Right hindlimb (tissue), 1 donor: Measurements from ENCODE around the gene HINT3.
A peak's percentile ranks its signal among the peaks of the same experiment; 100 is the strongest.
"Not testable (repeated sequence)": the region's sequence is repeated elsewhere in the genome, so short reads cannot be mapped to it uniquely, and the experiment has no call there.

Source experiments
- DNase-seq: peaks from one replicate; pipeline ENCODE4 v3.0.0-alpha.2; 2018

The HINT3 gene

DNA sequence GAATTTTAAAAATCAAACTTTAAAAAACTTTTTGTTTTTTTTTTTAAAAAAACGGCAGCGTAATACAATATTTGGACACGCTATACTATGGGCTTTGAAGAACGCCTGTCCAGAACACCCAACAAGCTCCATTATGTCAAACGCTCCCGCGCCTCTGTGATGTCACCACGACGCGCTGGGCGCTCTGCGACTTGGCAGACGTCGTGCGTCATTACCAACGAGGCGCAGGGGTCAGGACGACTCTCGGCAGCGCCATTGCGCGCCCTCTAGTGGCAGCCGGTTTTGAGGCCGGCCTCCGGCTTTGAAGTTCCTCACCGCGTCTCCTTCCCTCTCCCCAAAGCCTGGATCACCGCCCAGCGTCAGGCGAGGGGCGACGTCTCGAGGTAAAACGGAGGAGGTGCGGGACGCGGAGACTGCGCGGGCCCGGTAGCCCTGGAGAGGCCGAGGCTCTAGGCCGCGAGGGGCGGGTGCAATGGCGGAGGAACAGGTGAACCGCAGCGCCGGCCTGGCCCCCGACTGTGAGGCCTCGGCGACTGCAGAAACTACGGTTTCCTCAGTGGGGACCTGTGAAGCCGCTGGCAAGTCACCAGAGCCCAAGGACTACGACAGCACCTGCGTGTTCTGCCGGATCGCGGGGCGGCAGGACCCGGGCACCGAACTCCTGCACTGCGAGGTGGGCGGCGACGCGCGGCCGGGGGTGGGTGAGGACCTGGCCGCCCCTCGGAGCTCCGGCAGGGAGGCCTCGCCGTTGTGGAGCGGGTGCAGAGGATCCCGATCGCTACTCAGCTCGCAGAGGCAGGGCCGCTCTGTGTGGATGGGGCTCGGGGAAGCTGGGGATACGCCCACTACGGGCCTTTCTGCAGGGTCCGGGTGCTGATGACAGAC is at the start of gene HINT3:
Gene HINT3, plus strand, starts transcription at position 265 of the 885 bp plus-strand sequence. Its CDS starts 208 bp downstream, at position 473.
- peak; percentile 98 for DNase-seq

DNA sequence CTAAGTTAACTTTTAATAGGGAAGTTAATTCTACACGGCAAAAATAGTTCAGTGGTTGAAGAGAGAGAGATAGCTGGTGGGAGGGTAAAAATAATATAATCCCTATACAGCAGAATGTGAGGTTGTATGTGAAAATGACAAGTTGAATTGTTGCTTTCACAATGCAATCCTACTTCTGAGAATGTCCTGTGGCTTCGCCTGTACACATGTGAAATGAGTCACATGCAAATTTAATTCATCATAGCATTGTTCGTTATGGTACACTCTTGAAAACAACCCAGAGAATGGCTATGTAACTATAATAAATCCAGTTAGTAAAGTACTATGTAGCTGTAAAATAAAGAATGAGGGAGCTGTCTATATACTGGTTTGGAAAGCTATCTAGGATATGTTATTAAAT is 46.0 kb upstream of the HINT3 start:
- no peak for DNase-seq

DNA sequence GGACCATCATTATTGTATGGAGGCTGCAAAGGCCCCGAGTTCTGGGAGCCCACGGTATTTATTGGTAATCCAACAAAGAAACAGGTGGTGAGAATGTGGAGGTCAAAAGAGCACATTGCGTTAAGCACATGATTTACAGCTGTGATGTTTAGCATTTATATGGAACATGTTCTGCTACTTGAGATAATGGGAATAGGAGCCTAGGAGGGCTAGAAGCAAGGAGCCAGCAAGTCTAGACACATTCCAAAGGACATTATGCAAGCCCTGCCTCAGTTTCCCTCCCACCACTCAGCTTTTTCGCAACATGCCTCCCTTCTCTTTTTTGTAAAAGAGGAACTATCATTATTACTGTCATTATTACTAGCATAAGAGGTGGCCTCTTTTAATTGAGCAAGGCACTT is 45.5 kb upstream of the HINT3 start:
- DNase-seq = not testable (repeated sequence)

DNA sequence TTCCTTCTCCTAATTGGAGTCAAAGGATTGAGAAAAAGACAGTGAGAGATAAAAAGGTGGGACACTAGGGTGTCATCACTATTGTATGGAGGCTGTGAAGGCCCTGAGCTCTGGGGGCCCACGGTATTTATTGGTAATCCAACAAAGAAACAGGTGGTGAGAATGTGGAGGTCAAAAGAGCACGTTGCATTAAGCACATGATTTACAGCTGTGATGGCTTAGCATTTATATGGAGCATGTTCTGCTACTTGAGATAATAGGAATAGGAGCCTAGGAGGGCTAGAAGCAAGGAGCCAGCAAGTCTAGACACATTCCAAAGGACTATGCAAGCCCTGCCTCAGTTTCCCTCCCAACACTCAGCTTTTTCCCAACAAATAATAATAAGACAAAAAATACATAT is 44.1 kb upstream of the HINT3 start:
- DNase-seq = not testable (repeated sequence)

DNA sequence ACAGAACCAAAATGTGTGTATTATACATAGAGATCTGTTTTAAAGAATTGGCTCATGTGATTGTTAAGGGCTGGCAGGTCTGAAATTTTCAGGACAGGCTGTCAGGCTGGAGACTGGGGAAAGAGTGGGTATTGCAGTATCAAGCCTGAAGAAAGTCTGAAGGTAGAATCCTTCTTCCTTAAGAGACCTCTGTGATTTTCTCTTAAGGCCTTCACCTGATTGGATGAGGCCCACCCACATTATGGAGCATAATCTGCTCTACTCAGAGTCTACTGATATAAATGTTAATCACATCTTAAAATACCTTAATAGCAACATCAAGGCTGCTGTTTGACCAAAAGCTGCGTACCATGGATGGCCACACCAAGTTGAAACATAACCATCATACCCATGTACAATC is 43.4 kb upstream of the HINT3 start:
- DNase-seq = no peak

DNA sequence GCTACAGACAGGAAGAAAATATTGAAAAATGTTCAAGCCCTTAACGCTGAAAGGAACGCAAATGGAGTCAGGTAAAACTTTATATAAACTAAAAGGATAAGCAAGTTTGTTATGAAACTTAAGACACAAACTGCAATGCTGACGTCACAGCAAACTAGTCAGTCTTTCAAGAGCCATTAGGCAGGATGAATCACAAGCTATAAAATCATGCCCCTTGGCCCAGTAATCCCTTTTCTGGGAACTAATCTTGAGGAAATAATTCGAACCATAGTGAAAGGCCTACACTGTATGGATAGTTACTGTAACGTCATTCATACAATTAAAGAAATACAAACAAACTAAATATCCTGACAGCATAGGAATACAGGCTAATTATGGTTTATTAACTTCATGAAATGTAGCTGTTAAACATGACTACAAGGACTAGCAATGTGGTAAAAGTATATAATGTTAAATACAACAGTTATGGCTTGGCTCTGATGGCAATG is 42.7 kb upstream of the HINT3 start:
- no peak for DNase-seq

DNA sequence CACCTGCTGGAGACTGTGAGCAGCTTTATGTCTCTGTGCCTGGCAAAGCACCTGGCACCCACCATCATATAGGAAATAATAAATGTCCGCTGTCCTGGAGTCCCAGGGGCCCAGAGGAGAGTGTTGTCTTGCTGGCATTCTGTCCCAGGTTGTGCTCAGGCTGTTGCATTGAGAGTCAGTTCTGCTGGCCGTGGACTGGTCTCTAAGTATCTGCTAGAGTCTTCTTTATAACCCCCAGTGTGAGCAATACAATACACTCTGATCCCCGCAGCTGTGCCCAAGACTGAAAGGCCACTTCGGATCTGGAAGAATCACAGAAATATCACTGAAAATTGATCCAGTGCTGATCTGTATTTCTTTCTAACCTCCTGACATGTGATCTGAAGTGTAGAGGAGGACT is 38.3 kb upstream of the HINT3 start:
- DNase-seq = no peak

DNA sequence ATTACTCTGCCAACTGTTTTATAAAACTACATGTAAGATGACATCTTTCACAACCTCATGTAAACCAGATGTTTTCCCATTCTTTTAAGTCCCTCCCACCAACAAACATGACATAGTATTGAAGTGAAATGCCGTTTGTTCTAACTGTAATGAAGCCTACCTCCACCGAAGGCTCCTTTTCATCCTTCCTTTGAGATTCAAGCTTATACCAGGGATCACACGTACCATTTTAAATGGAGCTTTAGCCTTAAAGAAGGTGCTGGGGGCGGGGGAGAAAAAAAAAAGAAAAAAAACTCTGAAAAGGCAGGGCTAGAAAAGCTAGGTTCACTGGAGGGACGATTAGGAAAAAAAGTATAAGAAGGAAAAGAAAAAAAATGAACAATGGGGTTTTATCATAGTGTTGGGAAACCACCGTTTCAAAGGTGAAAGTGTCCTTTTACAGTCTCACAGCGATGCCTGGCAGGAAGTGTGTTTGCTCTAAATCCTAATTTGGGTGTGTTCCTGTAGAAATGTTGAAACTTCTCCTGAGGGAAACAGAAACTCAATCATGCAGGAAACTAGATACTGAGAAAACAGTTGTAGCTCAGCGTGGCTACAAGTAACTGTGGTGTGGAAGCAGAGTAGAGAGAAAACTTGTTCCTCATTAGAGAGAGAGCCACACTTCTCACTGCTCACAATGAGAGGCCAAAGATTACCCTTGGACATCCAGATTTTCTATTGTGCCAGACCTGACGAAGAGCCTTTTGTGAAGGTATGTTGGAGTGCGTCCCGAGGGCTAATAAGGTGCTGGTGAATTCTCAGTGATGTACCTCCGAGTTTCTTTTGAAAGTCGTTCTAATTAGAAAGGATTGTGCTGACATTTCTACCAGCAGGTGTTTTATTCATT is 37.6 kb upstream of the HINT3 start:
- DNase-seq = peak; percentile 21

DNA sequence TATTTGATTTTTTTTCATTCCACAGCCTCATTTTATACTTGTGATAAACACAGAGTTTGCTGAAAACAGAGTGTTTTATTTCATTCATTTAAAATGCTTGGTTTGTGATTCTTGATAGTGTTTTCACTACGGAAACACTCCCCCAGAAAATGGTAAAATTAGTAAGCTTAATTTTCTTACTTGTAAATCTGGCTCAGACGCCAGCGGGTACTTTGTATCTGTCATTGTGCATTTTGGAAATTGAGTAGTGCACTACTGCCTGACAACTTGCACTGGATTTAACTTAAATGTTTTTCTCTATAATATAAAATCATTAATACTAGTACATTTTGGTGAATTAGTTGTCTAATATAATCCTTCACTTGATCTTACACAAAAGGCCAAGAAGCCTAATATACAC is 37.0 kb upstream of the HINT3 start:
- no peak for DNase-seq

DNA sequence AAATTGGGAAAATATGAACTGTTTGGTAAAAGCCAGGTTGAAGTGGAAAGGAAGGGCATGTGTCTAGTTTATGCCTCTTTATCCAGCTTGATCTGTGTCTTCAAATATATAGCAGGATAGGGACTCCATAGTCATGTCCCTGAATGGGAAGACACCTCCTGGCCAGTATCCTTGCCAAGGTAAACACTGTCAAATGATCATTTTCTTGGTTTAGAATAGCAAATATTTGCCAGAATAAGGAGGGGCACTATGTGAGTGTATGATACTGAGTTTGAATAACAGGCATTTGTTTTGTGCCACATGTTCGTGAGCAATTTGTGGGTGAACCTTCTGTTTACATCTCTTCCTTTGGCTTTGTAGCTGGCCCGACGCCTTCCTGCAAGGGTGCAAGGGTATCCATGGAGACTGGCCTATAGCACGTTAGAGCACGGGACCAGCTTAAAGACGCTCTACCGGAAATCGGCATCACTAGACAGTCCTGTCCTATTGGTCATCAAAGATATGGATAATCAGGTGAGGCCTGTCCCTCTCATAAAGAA is 34.2 kb upstream of the HINT3 start:
- DNase-seq = no peak

DNA sequence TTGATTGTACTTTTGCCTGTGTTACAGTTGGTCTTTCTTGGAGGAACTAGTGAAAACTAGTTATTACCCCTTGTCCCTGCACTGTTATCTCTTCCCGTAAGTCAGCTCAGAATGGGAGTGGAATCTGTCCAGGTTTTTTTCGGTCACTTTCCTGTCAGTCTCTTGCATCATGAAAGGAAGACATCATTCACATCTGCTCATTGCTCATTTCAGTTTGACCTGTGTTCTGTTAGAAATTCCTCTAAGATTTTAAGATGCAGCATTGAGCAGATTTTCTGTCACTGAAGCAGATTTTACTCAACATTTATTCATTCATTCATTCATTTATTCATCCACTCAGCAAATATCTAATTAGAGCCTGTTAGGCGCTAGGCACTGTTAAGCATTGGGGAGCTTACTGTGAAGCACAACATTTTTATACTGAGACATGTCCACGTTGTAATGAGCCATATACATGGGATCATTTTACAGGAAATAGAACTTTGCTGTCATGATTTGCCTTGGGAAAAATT is 33.1 kb upstream of the HINT3 start:
- no peak for DNase-seq

DNA sequence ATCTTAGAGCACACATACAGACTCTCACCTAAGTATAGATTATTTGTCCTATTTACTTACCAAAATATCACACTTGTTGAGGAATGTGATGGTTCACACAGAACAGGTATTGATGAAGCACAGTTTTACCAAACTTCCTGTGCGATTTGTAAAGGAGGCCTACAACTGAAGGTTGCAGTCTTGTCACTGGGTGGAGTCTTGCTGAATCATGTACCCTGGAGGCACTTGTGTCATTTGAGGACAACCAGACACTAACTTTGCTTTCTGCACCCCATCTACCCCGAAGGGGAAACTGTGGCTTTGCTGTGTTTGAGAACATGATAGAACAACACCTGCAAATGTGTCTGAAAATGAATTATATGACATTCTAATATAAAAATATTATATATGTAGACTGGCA is 32.4 kb upstream of the HINT3 start:
- DNase-seq = no peak

DNA sequence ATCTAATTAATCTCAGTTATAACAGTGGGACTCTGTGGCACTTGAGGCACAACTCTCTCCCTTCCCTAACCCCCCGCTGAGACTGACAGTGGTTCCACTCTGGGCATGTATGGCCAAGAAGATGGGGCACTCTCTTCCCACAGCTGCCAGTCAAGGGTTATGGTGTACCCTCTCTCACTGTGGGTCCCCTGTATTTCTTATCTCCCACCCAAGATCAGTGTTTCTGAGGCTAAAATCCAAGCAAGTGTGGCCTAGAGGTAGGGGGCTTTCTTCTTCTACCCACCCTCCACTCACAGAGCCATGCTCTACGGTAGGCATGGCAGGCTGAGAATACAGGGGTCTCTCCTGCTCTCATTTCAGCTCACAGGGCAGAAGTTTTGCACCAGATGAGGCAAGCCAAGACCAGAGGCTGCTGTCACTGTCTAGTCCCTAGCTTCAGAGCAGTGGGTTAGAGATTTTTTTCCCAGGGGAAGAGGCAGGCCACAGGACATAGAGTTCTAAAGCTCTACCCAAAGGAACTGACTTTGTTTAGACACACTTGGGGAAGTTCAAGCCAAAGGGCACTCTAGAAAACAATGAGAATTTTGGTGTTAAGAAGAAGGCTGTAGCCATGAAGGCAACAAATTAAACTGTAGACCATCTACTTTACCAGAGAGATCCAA is 31.7 kb upstream of the HINT3 start:
- no peak for DNase-seq

DNA sequence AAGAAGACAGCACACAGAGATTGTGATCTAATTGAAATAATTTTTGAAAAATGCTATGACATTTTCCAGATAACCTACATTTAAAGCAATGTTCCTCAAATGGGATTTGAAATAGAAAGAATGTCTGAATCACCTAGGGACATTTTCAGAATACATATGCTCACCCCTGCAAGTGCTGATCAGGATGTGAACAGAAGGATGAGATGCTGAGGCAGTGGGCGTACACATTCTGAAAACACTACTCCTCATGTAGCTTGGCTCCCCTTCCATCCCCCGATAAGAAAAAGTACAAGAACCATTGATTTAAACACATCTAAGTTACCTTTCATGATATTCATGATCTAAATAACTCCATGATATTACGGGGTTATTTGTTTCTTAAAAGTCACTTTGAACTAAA is 29.9 kb upstream of the HINT3 start:
- DNase-seq = no peak

DNA sequence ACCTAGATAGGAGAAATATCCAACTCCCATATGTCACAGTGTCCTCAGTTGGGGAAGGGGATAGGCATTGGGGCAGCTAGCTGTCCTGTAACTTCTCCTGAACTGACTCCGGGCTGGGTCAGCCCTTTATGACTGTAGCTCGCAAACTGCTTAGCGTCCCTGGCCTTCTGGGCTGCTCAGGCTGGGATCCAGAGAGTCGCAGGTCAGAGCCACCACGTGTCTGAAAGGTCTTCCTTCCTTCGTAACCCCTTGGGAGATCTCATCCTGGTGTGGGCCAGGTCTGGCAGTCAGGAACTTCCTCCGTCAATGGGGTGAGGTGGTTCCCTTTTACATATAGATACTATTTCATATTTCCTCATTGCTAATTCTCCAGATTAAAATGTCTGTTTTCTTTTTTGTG is 28.8 kb upstream of the HINT3 start:
- DNase-seq = no peak

DNA sequence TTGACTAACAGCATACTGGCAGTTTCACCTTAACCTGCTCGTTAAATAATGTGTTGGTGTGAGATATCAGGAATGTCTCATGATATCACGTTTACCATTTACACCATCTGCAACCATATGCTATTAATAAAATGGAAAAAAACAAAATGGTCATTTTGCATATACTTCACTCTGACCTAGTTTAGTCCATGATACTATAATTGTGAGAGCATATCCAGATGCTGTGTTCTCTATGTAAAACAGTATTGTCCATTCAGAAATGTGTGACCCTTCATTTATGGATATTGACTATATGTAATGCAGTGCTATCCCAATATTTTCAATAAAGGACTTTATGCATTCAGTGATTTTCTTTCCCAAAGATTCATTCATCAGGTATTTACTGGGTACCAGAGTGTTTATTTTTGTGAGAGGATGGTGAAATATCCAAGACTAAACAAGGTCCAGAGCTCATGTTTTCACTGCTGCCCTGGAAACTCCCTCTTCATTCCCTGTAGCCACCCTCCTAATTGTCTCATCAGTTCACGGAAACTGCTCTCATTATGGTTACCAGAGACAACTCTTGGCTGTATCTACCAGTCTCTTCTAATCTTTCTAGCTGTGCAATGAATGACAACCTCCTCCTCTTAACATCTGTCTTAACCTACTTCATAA is 25.7 kb upstream of the HINT3 start:
- DNase-seq = no peak

DNA sequence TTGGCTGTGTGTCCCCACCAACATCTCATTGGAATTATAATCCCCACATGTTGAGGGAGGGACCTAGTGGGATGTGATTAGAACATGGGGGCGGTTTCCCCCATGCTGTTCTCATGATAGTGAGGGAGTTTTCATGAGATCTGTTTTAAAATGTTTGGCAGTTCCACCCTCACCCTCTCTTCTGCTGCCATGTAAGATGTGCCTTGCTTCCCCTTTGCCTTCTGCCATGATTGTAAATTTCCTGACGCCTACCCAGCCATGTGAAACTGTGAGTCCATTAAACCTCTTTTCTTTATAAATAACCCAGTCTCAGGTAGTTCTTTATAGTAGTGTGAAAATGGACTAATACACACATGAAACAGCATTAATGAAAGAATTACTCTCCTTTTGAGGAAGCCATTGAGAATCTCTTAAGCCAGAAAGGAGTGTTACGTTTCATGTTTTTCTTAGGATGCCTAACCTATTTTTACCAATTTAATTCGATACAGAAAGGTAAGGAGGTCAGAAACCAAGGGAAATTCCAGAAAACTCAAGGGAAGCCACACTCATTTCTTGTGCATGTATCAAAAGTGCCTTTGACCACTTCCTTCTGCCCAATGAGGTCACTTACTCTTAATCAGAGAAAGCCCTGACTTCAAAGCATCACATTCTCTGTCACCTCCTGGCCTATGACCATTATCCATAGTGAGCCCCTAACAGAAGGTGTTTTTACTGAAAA is 24.7 kb upstream of the HINT3 start:
- no peak for DNase-seq

DNA sequence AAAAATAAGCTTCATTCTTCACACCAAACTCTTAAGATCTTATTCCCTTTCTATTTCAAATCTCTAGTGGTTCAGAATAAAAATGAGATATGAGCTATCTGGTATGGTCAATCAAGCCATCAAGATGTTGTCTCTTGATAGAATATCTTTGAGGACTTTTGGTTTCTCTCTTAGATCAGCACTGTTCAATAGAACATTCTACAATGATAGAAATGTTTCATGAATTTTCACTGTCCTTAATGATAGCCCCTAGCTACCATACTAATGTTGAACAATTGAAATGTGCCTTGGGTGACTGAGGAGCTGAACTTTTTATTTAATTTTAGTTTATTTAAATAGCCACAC is 24.1 kb upstream of the HINT3 start:
- no peak for DNase-seq

DNA sequence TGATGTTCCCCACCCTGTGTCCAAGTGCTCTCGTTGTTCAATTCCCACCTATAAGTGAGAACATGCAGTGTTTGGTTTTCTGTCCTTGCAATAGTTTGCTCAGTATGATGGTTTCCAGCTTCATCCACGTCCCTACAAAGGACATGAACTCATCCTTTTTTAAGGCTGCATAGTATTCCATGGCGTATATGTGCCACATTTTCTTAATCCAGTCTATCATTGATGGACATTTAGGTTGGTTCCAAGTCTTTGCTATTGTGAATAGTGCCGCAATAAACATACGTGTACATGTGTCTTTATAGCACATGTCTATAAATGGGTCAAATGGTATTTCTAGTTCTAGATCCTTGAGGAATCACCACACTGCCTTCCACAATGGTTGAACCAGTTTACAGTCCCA is 21.1 kb upstream of the HINT3 start:
- DNase-seq = not testable (repeated sequence)

DNA sequence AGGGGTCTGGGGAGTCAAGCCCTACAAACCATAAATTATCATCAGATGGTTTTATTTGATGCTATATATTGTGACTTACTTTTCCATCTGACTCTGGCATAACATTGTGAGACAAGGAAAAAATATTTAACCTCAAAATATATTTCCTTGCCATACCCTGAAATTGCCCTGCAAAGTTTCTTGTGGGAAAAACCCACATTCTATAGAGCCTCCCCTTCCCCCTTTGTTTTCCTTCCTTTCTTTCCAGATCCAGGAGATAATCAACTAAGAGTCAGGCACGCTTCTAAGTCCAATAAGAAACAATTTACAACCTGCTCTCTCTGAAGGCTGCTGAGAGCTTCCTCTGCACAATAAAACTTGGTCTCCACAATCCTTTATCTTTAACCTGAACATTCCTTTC is 17.5 kb upstream of the HINT3 start:
- no peak for DNase-seq

DNA sequence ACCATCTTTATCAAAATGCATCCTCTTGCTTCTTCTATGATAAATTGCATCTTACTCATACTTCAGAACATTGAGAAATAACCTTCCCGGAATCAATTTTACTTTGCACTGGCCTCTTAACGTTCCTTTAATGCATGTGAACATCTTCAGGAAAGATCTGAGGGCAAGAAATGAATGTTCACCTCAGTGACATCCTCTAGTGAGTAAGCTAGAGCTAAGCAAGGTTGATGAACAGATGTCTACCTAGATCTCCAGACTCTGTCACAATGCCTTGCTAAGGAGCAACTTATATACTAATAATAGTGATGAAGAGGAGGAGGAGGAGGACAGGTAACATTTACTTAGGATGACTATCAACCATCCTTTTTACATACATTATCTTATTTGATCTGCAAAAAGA is 16.8 kb upstream of the HINT3 start:
- DNase-seq = no peak
